IPS-NIHi7 (cell line): ENCODE results near the gene SRGAP2C.
"Not testable (repeated sequence)": the region's sequence is repeated elsewhere in the genome, so short reads cannot be mapped to it uniquely, and the experiment has no call there.

Experiments used
- DNase-seq: peaks from one replicate; pipeline ENCODE4 v3.0.0; 2012; ENCODE audit warnings: mixed read lengths; ENCODE audit errors: extremely low spot score

Gene SRGAP2C

DNA sequence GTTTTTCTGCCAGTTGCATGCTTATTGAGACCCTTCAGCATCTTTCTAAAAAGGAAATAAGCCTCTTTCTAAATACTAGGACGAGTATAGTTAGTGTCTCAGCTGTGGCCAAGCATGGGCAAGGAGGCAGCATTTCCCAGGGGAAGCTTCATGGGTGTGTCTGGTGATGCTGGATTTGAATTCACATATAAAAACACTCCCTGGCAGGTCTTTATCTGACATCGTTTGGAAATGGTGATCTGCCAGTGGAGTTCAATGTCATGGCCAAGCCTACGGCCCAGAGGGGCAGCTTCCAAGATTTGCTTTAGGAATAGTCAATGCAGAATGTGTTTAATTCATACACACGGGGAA, 94.7 kb downstream of the SRGAP2C start:
- not testable (repeated sequence) for DNase-seq

DNA sequence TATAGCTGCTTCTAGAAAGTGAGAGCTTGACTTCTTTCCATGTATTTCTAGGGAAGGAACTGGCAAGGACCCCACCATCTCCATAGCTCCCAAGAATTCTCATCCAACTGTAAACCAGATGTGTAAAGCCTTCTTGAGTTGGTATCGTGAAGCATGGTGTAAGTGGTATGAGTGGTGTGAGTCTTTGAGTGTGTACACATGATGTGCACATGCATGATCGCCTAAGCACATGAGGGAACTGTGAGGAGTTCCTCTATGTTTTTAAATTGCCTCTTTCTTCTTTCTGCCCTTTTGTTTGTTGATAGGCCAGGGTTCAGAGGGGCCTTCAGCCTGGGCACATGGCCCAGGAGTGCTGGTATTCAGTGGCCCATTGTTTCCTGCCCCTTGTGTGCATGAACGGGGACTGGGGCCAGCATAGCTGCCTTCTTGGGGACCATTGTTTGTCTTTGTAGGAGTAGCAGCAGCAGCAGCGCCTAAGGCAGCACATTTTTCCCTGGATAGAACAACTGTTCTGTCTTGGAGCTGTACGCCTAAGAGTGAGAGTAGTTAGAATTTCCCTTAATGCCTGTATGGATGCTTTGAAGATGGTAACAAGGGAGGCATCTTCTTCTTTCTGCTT, 96.0 kb downstream of the SRGAP2C start:
- DNase-seq: not testable (repeated sequence)

DNA sequence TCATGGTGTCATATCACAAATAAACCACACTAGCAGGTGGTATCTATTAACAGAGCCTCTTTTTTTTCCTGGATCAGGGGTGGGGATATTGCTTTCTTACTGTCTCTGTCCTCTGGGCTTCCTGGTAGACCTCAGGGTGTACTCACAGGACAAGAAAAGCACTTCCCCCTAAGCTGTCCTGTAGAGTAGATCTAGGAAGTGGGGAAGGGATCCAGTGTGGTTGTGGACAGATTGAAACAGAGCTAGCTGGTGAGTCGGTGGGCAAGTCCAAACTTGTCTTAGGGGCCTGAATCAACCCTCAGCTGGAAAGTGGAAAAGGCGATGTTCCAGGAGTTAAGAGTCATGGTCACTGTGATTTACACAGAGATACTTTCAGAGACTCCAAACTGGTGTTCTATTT, 96.7 kb downstream of the SRGAP2C start:
- DNase-seq: not testable (repeated sequence)

DNA sequence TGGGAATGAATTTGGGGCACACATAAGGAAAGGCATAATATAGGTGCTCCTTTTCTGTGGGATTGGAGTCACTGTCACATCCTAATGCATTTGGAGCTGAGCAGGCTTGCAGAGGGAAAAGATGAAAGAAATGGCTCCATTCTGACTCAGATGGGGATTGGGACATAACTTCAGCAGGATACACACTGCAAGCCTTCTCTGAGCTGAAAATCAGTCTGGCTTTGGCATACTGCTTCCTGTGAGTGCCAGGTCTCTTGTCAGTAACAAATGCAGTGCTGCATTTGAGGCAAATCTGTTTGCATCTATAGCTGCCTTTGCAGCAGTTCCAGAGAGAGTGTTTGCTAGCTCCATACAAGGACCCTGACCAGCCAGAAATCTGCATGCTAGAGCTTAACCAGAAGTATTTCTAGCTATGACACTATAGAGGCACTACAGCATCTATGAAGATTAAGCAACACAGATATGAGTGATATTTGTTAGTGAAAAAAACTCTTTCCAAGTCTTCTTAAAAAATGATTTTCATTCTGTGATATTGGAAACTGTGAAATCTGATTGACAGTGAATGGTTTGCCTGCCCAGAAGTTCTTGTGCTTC, 98.9 kb downstream of the SRGAP2C start:
- DNase-seq: not testable (repeated sequence)

DNA sequence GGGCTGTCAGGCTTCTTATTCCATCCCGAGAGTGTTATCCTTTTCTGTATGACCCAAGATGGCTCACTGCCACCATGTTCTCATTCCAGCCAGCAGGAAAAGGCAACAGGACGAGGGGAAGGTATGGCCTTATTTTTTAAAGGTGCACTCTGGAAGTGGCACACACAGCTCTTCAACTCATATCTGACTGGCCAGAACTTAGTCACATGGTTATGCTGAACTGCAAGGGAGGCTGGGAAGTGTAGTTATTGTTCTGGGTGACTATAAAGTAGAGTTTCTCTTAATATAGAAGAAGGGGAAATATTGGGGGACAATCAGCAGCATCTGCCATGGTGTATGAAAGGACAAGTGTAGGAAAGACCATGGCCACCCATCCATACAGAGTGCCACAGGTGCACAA, 107.8 kb downstream of the SRGAP2C start:
- DNase-seq: not testable (repeated sequence)

DNA sequence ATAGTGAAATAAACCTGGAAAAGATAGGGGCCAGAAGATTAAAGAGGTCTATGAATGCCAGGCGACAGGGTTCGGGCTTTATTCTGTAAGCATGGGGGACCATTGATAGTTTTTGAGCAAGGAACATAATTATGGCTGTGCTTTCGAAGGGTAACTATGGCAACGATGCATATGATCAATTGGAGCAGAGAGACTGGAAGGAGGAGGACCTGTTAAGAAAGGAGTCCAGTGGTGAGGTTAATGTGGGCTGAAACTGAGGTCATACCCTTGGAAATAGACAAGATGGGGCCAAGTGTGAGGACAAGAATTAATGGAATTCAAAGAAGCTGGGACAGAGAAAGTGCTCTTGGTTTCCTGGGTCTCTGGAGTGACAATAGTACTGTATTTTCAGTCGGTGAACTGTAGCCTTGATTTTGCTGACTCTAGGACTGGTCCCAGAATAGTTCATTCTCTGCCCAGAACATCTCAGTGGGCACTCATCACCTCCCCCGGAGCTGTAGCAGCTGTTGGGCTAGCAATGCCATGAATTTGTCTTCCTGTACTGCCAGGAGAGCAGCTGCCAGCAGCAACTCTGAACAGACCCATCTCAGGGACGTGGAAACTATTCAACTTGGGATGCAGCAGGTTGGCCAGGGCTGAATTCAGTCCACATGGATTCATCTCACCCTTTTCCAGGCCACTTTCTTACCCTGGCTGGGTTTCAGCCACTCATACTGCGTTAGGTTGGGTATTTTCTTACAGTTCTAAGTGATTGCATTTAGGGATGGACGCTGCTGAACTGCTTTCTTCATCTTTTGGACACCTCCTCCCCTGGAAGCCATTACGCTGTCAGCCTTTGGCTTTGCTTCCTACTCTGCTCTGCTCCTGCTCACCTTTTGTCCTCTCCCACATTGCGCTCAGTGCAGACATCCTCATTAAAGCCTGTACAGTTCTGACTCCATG, 108.8 kb downstream of the SRGAP2C start:
- DNase-seq: not testable (repeated sequence)

DNA sequence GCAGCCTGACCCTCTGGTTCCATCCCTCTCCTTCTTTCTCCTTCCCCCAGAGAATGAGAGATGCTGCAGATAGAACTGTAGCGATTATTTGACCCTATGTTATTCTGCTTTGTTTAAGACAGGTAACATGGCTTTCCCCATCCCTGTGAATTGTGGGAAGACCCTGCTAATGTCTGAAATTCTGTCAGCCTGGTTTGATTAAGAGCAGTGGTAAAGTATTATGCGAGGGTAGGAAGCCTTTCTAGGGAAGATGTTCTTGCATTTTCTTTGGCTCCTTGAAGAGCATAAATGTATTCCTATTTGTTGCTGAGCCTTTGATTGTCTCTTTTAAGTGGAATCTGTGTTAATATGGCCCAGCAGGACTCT, 109.4 kb downstream of the SRGAP2C start:
- DNase-seq: not testable (repeated sequence)

DNA sequence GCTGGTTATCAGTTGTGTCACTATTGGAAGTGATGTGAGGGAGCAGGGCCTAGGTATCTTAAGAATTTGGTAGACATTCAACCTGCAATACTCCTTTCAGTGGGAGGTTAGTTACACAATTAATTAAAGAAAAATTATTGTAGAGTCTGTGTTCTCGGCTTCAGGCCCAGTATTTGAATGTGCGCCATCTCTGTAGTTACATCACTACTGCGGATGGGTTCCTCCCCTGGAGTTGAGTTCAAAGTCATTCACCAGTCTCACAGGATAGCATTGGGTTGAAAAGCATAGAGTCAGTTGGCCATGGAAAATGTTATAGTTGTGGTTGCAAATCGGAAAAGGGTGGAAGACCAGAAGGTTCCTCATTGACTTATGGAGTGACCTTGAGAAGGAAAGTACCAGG, 111.8 kb downstream of the SRGAP2C start:
- DNase-seq: not testable (repeated sequence)

DNA sequence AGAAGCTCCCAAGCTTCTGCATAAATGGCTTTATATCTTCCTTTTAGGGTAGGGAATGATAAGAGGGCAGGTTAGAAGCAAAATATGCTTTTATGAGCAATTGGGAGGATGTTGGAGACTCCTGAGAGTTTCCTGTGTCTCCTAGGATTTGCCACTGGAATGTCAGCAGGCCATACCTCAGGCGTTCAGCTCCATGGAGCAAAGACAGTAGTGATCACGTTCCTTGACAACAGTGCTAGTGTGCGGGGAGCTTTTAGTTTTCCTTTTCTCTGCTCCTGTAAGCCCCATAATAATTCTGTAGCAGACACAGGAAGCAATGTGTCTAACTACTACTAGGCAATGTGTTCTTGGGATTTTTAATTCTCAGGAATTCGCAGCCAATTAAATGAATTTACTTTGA, 113.8 kb downstream of the SRGAP2C start:
- DNase-seq: not testable (repeated sequence)

DNA sequence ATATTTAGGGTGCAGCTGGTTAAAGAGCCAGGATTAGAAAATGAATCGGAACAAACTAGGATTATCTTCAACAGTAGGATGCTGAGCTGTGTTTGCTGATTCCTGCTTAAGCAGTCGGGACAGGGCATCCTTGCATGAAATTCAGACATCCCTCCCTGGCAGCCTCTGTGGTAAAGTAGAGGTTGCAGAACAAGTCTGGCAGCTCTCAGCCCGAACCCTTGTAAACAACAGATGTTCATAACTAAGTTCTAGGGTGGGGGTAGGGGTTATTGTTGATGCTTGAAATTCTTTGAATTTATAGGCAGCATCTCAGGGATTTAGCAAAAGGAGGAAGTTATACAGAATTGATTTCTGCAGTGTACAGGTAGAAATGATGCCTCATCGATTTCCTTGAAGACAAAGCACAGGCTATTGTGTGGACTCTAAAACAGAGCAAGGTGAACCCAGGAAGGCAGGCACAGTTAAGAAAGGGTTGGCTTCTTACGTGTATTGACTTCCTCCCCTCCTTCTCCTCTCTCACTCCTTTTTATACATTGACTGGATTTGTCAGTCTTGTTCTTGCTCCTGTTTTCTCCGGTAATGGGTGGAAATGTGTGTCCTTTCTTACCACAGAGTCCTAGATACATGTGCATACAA, 114.9 kb downstream of the SRGAP2C start:
- DNase-seq: not testable (repeated sequence)

DNA sequence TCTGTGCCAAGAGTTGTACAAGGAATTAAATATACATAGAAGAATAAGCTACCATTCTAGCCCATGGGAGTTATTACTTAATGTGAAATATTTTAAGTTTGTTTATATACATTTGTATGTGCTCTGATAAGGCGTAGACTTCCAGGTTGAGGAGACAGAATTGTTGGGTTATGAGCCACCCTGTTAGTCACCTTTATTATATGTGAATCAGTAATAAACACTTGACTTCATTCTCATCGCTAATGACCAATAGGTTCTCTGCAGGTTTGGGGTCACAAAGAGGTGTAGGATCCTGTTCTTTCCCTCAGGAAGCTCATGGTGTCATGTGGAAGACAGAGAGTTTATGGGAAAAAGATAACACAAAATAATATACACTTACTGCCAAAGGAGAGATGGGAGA, 117.1 kb downstream of the SRGAP2C start:
- not testable (repeated sequence) for DNase-seq

DNA sequence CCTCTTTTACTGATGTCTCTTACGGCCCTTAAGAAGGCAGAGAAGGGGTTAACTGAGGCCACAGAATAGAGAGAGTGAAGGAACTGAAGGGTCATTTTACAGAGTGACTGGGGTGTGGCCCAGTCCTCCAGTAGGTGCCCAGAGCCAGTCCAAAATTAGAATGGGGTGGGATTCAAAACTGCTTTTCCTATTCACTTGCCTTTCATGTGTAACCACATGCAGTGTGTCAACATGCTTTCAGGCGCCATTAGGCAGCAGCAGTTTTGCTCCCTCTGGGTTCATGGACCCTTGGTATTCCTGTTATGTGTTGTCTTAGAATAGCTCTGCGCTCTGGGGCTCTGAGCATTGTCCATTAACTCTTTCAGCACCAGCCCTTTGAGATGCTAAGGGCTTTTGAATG, 123.0 kb downstream of the SRGAP2C start:
- not testable (repeated sequence) for DNase-seq

DNA sequence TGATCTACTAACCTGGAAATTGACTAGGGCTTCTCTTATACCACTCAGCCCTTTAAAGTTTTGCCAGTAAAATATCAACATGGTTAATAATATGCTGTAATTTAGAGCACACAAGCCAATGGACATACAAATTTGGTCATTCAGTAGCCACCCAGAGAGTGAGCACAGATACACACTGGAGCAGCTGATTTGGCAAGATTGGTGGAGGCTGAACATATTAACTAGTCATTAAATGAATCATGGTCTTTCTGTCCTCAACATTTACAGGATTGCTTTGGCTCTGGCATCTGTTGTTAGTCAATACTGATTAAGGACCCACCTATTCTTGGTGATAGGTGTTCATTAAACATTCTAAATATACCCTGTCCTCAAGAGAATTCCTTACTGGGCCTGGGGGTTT, 130.7 kb downstream of the SRGAP2C start:
- not testable (repeated sequence) for DNase-seq

DNA sequence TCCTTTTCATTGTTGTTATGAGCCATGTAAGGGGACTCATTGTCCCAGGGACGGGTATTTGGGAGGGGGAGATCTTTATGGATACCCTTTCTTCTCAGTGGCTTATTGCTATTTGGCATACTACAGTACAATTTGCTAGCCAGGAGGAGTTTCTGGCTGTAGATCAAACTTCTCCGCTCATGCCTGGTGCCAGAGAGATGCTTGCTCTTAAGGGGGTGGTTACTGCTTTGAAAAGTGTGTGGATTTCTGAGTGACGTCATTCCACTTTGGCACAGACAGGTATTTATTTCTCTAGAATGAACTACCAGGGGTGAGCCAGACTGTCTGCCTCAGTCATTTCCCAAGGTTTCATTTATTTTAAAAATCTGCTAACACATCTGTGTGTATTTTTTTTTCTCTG, 131.3 kb downstream of the SRGAP2C start:
- DNase-seq: not testable (repeated sequence)

DNA sequence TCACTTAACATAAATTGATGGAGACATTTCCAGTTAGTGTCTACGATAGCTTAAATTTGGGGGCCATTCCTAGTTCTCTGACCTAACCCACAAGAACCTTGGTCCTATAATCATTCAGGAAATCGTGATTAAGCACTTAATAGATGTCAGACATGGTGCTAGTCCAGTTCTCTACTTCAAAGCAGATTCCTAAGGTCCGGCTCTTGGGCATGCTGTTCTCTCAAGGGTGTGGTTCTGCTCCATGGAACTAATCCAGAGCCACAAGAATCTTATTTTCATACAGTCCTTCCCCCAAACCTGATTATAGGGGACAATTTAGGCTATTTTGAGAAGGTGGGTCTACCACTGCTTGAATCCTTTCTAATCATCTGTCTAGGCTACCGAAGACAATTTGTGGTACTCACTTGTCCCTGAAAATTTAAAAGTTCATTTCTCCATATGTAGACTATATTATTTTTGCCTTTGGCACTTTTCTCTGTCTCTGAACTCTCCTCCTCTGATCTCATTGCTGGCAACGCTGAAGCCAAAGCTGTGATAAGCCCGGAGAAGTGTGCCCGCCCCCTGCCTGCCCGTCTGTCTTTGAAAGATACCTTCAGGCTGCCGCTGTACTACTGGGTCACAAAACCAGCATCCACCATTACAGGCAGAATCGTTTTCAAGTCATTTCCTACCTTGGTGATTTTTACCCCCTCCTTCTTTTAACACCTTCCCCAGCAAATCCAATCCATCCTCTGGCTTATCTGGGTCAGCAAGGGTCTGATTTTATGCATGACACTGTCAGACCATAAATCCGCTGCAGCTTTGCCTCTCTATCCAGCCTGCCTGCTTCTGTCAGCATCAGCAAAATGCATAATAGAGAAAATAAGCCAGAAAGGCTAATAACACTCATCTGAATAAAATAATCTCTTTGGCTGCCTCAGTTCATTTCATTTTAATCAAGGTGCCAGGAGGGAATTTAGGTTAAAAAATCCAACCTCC, 133.0 kb downstream of the SRGAP2C start:
- not testable (repeated sequence) for DNase-seq

DNA sequence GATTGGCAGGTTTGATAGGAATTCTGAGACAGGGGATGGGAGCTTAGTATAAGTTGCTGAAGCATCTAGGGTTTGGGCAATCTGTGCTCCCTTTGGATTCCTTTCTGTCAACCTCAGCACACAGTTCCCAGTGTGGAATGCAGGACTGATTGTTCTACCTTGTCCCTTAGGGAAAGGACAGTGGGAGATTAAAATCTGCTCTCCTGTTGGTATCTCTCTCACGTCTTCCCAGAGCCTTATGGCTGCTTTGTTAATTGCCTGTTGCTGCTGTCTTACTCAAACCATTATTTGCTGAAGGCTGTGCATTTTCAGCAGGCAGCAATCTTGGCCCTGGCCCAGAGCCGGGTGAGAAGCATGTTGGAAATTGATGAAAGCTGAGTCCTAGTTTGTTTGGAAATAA, 133.9 kb downstream of the SRGAP2C start:
- DNase-seq: not testable (repeated sequence)

DNA sequence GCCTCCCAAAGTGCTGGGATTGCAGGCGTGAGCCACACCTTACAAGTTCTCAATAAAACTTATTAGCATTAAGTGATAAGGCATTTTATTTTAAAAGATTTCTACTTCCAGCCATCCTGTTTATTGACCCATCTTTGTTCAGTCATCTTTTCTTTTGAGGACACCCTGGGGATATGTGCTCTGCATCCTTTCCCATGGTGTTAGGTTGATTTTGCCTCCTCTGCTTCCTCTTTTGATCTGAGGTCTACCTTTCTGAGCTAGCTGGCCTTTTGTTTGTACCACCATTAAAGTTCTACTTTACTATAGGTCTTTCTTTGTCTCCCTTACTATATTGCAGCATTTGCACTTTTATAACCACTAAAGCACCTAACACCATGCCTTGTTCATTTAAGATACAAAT, 136.9 kb downstream of the SRGAP2C start:
- not testable (repeated sequence) for DNase-seq

DNA sequence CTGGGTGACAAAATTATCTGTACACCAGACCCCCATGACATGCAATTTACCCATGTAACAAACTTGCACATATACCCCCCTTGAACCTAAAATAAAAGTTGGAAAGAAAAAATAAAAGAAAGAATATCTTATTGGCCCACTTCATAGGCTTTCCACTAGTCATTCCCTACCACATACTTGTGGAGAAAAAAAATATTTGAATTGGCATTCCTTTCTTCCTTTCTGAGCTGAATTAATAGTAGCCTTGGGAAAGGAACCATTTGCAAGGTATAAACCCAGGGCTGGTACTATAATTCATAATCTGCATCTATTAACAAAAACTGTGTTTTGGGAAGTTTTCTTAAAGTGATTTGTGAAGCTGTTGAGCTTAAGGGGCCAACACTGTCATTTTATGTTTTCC, 140.0 kb downstream of the SRGAP2C start:
- not testable (repeated sequence) for DNase-seq

DNA sequence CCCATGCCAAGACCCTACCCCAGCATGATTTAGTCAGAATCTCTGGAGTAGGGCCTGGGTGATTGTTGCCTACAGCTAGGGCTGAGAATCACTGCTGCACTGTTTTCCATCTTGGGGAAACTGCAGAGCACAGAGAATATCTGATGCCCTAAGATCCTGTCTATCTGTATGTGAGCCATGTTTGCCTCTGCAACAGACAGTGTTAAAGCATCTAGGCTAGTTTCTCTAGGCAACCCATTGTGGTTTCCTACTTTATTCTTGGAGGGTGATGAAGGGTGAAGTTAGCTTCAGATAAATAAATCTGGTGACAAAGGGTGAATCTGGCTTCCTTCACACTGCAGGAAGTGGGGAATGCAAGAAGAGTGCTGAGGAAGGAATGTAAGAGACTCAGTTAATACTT, 147.4 kb downstream of the SRGAP2C start:
- not testable (repeated sequence) for DNase-seq

DNA sequence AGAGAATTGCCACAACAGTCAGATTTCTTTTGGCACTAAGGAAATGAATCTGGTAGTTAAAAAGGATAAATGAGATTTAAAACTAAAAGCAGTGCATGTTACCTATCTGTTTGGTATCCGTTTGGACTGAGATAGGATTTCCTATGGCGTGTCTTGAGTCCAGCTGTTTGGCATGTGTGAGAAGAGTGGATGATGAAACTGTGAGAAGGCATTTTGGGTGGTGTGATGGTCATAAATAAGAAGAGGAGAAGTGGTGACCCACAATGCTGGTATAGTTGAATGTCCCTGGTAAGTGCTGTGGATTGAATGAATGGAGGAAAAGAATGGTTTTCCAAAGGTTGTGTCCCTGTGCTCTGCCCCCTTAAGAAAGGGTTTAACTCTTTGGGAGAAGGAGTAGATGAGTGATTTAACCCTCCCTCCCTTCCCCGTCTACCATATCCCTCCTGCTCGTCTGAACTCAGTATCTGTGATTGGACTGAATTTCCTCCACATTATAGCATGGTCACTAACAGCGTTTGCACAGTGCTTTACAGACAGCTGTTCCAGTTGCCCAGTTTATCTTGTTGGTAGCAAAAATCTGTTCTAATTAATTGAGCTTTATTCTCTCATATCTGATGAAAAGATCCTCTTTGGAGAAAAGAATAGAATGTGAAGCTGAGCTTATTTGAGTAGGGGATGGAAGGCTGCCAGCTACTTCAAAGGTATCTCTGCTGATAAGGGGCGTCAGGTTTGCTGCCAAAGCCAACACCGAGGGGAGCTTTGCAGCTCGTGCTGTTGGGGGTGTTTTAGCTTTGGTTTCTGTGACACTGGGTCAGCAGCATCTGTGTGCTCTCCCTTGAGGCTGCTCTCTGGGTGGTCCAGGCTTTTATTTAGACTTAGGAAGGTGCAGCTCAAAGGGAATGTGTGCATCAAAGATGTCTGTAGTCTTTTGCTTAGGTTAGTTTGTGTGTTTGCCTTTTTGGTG, 148.1 kb downstream of the SRGAP2C start:
- not testable (repeated sequence) for DNase-seq
